HG02610 (cell line): ENCODE data around the gene SERPINE1.

Experiments
- ATAC-seq: cut with Tn5 transposase; IDR thresholded peaks from one replicate; pipeline ENCODE4 v1.9.1; 2021; ENCODE audit warnings: mild to moderate bottlenecking, moderate library complexity; ENCODE audit not compliant: unreplicated experiment

Gene SERPINE1

DNA sequence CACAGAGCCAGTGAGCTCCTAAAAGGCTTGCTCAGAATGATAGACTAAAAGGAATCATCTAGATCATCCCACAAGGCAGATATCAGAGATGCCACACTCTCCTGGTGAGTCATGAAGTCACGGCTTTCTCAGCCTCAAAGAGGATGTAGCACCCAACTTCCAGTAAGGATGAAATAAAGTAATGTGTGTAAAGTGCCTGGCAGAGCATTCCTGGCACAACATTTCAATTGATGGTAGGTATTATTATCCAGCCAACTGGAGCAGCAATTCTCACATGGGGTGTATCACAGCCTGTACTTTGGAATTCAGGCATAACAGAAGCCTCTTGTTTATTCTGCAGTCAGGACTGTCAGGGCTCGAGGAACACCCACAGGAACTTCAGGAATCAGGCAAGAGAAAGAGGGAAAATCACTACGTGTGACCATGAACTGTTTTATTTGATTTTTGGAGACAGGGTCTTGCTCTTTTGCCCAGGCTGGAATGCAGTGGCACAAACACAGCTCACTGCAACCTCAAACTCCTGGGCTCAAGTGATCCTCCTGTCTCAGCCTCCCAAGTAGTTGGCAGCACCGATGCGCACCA lies 58.4 kb downstream of the SERPINE1 start:
- ATAC-seq = no peak

DNA sequence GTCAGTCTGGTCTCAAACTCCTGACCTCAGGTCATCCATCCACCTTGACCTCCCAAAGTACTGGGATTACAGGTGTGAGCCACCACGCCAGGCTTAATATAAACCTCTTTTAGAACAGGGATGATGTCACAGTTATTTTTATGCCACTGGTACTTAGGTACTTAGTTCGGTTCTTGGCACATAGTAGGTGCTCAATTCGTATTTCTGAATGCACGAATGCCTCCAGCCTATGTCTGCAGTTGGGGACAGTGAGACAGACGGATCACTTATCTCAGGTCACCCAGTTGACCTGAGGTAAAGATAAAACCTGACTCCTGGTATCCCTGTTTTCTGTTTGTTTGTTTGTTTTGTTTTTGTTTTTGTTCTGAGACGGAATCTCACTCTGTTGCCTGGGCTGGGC lies 59.3 kb downstream of the SERPINE1 start:
- no peak for ATAC-seq

DNA sequence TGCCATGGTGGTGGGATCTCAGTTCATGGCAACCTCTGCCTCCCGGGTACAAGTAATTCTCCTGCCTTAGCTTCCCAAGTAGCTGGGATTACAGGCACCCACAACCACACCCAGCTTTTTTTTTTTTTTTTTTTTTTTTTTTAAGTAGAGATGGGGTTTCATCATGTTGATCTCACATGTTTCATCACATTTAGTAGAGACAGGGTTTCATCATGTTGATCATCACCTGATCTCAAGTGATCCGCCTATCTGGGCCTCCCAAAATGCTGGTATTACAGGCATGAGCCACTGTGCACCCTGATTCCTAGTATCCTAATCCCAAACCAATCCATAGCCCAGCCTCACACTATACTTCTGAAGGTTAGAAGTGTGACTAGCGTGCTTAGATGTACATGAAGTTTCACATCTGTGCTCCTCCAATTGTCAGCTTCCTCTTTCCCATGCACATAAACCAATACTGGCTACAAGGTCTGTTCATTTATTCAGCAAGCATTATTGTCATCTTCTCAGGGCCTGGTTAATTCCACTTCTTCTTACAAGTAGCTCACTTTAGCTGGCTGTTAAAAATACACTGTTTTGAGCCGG lies 60.0 kb downstream of the SERPINE1 start:
- no peak for ATAC-seq
